ENCODE measurements around the gene FAM131B.
A peak's percentile ranks its signal among the peaks of the same experiment; 100 is the strongest.

Gene FAM131B

DNA sequence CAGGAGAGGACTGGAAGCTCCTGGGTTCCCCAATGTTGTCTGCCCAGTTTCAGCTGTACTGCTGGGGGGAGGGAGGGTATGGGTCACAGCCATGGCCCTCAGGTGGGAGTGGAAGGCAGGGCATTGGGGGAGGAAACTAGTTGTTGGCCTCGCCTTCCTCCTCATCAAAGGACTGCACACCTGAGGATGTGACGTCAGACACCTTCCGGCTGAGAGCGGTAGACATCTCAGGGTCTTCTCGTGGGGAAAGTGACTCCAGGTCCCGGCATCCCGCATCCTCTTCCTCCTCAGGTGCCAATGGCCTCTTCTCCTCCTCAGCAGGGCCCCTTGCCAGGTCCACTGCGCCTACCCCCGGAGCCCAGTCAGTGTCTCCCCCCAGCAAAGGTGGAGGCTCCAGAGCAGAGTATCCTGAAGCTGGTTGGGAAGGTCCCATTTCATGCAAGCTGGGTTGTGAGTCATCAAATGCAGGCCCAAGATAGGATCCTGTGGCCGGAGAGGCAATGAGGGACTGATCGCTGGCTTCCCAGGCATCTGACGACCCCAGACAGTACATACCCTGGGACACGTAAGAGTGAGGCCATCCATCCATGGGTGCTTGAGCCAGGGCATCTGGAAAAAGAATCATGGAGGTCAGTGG, 6.0 kb downstream of the FAM131B start:
- no peak for DNase-seq (ENCODE audit: low read depth)

DNA sequence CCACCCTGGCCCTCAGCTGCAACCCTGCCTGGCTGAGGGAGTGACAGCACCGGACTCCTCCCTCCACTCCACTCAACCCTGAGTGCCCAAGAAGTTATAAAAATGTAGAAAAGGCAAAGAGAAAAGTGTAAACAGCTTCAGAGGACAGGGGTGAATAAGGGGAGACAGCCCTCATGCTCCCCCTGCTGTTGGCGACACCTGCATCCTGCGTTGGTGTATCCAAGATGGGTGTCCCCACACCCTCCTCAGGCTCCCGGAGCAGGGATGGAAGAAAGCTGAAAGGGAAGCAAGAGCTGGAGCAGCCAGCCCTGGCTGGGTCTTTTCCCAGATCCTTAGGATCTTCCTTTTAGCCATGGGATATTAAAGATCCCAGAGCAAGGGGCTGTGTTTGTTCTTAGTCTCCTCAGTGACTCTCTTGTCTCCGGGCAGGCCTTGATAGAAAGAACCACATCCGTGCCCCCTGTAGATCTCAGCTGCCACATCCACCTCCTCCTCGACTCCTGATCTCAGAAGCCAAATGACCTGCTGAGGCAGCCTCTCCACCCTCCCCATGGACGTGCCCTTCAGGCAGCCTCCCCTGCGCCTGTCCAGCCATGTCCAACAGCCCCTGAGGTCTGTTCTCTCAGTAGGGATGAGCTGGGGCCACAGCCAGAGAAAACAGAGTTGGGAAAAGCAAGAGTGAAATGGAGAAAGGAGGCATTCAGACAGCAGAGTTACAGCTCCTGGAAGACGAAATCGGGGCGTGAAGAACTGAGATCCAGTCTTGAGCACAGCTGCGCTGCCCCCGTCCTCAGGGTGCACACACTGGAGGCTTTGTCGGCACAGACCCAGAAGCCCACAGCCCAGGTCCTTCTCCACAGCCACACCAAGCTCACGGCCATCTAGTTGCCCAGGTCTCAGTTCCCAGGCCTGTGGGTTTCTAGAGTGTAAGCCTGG, 6.8 kb downstream of the FAM131B start:
- no peak for DNase-seq (ENCODE audit: low read depth)

DNA sequence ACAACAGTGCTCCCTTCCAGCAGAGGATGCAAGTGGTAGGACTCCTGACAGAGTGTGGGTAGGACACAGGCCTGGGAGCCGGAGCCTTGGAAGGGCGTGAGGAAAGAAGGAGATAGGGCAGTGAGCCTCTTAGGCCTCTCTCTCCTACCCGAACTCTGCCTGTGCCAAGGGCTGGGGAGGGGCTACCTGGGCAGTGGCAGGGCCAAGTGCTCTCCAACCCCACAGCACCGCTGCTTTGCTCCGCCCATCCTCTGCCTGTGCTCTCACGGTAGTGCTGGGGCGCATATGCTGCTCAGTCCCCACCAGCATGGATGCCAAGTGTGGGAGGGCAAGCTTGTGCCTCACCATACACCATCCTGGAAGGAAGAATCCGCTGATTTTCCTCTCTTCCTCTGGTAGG, 7.5 kb downstream of the FAM131B start:
- no peak for DNase-seq (ENCODE audit: low read depth)

DNA sequence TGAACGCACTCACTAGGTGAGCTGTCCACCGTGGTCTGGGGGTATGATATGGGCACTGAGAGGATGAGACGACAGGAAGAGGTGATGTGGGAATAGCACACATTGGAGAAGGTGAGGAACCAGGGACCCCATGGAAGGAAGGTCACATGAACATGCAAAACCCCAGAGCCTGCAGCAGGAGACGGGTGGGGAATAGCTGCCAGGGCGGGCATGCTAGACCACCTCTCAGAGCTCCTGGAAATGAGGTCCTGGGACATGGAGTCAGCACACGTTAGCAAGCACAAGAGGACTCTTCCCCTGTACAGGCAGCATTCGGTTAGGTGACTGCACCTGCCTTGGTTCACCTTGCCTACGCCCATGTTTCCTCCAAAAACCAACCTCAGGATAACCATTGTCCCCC, 8.1 kb downstream of the FAM131B start:
- DNase-seq (ENCODE audit: low read depth): no peak

DNA sequence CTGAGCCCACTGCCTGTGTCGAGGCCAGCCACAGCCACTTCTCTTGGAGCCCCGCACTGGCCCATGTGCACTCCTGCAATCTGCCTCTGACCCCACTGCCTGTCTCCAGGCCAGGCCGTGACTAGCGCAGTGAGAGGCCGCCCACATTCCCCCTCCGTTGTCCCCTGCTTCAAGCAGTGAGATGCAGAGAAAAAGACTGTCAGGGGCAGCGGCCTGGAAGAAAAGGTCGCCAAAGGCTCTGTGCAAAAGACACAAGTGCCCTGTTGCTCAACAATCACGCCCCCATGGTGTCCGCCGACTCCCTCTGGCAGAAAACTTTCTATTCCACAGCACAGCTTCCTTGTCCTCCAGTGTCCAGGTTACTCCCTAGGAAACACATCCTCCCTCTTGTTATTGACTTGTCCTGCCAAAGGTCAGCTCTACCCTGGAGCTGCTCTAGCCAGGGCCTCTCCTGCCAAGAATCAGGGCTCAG, 9.9 kb downstream of the FAM131B start:
- DNase-seq (ENCODE audit: low read depth): no peak

DNA sequence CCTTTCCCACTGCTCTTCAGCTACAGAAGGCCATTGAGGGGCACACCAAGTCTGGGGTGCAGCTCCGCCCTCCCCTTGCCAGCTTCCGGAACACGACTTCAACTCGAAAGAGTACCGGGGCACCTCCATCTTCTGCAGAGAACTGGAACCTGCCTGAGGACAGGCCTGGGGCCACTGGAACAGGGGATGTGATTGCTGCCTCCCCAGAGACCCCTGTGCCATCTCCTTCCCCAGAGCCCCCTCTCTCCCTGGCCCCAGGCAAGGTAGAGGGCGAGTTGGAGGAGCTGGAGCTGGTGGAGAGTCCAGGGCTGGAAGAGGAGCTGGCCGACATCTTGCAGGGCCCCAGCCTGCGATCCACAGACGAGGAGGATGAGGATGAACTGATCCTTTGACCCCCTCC, 10.9 kb downstream of the FAM131B start:
- DNase-seq (ENCODE audit: low read depth): no peak

DNA sequence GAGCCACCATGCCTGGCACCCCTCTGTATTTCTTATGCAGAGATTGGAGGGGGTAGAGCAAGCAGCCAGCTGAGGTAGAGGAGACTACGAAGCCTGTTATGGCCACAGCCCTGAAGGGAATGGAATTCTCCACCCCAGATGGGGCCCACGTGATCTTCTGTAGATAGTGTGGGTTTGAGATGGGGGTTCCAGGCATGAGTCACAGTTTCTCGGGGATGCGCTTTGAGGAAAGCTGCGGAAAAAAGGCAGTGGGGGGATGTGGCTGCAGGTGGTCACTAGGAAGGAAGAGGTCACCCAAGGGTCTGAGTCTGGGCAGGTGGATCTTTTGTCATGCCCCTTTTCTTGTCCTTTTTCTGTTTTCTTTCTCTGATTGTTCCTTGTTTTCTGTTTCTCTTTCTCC, 11.5 kb downstream of the FAM131B start:
- no peak for DNase-seq (ENCODE audit: low read depth)

DNA sequence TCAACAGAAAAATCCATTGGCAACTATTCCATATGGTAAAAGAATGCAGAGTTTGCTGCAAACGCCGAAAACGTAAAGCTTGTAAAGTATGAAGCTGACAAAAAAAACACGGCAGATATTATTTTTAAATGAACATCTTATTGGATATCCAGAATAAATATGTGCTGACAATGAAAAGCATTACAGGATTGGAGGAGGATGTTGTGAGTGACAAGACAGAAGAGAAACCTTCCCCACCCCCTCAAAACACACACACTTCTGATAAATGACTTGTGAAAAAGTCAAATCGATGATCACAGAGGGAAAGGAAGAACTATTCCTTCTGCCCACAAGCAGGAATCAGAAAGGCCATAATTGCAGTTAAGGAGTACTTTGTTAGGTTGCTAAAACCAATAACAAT, 14.6 kb downstream of the FAM131B start:
- DNase-seq (ENCODE audit: low read depth): no peak

DNA sequence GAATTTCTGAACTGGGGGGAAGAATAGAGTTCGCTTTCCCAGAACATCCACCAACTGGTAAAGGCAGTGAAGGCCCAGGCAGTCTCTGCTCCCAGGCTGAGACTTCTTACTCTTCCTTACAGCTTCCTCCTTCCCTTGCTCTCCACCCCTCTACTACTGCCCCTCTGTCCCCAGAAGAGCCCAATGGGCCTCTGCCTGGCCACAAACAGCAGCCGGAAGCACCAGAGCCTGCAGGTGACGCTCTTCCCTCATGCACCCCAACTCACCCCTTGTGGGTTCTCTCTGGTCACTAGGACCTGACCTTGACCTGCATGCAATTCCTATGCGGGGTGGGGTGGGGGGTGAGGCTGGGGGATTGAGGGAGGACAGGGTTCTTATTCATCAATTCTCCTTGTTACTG, 16.5 kb downstream of the FAM131B start:
- no peak for DNase-seq (ENCODE audit: low read depth)

DNA sequence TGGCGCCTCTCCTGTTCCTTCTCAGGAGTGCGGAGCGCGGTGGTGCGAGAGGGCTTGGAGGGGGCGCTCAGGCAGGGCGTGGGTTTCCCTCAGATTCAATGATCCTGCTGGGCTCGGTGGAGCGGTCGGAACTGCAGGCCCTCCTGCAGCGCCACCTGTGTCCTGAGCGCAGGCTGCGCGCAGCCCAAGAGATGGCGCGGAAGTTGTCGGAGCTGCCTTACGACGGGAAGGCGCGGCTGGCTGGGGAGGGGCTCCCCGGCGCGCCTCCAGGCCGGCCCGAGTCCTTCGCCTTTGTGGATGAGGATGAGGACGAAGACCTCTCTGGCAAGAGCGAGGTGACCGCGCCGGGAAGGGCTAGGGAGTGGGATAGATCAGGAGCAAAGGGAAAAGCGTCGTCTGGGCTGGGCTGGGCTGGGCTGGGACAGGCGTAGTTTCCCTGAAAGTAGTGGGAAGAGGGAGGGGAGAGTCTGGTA, 17.0 kb downstream of the FAM131B start:
- peak; percentile 70 for DNase-seq (ENCODE audit: low read depth)

DNA sequence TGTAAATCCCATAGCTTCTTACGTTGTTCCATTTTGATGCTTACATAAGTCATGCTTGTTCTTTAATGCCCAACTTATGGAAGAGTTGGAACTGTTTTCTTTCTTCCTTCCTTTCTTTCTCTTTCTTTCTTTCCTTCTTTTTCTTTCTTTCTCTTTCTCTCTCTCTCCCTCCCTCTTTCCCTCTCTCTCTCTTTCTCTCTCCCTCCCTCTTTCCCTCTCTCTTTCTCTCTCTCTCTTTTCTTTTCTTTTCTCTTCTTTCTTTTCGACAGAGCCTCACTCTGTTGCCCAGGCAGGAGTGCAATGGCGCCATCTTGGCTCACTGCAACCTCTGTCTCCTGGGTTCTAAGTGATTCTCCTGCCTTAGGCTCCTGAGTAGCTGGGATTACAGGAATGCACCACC, 18.9 kb downstream of the FAM131B start:
- DNase-seq (ENCODE audit: low read depth): no peak

DNA sequence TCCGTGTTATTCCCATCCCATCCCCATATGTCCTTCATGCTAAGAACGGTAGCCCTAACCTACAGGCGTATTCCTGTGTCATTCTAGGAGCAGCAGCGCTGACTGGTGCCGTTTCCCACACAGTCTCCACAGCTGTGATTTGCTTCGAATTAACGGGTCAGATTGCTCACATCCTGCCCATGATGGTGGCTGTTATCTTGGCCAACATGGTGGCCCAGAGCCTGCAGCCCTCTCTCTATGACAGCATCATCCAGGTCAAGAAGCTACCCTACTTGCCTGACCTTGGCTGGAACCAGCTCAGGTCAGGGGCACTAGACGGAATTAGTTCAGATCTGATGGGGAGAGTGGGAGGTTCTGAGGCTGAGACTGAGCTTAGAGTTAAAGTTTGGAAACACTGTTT, 20.7 kb downstream of the FAM131B start:
- DNase-seq (ENCODE audit: low read depth): no peak

DNA sequence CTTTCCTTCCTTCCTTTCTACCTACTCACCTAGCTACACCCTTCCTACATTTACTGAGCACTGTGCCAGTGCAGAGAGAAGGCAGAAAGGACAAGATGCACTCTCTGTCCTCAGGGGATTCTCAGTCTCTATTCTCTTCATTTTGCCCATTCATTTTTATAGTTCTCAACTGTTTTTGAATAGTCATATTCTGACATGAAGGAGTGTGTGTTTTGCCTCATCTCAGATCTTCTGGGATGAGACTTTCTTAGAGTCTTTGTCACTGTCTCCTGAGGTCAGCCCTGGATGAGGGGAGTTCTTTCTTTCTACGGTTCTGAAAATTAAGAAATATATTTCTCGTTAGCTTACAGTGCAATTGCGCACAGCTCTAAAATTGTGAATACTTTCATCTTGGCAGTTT, 25.3 kb downstream of the FAM131B start:
- no peak for DNase-seq (ENCODE audit: low read depth)

DNA sequence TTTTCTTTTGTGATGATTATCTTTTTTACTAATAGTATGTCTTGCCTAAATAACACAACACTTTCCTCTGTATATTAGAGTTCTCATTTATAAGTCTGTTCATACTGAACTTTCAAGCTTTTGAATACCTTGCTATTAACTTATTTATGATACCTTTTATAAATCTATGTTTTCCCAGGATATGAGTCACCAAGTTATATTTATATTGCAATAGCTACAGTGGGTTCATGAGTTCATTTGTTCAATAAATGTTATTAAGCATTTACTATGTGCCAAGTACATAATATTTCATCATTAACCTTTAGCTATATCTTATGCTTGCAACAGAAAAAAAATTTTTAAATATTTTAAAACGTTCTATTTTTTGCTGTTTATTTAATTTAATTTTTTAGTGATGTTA, 28.3 kb downstream of the FAM131B start:
- DNase-seq (ENCODE audit: low read depth): no peak

DNA sequence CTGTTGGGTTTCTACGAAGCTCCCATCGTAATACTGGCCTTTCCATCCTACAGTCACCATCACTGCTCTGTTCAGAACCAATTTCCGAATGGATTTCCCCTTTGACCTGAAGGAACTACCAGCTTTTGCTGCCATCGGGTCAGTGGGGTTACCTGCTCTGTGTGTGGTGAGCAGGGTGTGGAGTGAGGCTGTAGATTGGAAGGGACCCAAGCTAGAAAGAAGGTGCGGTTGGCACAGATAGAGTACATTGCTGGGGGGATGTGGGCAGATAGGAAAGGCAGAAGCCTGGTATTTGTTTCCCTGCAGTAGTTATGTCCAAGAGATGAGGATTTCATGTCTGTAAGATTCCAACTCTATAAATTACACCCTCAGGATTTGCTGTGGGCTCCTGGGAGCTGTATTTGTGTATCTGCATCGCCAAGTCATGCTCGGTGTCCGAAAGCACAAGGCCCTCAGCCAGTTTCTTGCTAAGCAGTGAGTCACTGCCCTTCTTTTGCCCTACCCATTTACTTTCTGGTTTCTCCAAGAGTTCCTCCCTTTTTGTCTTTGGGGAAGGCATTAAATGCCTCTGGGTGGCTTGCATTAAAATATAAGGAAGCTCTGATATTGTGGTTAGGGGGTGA, 31.2 kb downstream of the FAM131B start:
- no peak for DNase-seq (ENCODE audit: low read depth)

DNA sequence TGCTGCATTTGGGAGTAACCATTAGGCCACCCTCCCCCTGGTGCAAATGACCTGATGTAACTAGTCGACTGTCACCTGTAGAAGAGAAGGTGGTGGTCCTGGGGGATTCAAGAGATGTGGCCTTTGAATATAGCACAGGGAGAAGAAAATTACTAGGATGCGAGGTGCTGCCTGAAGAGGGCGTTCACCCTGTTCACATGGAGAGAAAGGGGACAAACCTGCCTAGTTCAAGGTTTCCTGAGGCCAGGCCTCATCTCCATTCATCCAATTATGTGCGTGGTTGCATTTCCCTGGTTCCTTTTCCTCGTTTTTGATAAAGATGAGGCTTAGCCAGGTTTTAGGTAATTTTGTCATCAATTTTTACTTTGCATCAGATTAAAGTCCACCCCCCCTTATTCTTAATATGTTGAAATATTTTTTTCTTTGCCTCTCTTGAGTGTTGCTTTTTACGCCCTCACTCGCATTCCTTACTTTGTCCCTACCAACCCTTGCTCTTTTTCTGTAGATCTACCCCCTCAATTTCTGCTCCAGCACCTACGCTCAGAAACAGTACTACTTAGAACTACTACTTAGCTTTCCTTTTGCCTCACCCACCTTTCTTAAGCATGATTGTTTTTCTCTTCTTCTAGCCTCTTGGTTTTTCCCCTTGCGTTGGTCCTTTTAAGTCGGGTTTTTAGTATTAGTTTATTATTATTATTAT, 32.9 kb downstream of the FAM131B start:
- DNase-seq (ENCODE audit: low read depth): no peak

DNA sequence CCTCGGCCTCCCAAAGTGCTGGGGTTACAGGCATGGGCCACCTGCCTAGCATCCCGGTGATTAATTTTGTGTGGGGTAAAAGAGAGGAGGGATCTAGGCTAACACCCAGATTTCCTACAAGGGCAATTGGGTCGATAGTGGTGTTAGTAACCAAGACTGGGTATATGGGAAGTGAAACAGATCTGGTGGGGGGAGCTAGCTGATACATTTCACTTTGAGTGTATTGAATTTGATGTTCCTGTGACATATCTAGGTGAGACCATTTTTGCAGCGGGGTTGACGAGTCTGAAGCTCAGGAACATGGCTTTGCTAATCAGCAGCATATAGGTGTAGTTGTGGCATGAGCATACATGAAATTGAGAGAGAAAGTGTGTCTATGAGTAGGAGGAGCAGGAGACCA, 34.6 kb downstream of the FAM131B start:
- DNase-seq (ENCODE audit: low read depth): no peak

DNA sequence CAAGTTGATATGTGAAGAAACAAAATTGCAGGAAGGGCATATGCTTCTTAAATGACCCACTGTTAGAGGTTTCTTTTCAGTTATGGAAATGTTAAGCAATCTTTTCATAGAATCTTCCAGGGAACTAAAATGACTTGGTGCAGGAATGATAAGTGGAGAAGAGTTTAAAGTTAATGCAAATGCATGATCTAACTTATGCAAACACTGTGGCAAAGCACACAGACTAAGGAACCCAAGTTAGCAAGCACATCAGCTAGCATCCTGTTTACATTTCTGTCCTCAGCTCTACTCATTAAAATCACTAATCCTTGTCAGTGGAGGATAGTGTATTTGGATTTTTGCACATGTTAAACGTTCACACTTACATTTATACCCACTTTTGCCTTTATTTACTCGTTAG, 37.3 kb downstream of the FAM131B start:
- DNase-seq (ENCODE audit: low read depth): no peak

DNA sequence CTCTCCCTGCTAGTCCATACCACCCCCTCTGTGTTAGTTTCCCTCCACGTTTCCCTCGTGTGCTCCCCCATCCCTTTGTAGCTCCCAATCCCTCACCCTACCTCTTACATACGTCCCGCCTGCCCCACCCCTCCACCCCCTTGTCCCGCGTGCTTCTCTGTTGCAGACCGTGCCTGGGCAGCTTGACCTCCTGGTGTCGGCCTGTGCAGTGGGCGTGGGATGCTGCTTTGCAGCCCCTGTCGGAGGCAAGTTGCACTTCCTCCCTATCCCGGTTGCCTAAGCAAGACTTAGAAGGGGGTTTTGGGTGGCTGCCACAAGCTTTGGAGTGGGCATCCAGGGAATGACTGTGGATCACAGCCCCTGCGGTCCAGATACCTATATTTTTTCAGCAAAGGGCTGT, 38.9 kb downstream of the FAM131B start:
- no peak for DNase-seq (ENCODE audit: low read depth)

DNA sequence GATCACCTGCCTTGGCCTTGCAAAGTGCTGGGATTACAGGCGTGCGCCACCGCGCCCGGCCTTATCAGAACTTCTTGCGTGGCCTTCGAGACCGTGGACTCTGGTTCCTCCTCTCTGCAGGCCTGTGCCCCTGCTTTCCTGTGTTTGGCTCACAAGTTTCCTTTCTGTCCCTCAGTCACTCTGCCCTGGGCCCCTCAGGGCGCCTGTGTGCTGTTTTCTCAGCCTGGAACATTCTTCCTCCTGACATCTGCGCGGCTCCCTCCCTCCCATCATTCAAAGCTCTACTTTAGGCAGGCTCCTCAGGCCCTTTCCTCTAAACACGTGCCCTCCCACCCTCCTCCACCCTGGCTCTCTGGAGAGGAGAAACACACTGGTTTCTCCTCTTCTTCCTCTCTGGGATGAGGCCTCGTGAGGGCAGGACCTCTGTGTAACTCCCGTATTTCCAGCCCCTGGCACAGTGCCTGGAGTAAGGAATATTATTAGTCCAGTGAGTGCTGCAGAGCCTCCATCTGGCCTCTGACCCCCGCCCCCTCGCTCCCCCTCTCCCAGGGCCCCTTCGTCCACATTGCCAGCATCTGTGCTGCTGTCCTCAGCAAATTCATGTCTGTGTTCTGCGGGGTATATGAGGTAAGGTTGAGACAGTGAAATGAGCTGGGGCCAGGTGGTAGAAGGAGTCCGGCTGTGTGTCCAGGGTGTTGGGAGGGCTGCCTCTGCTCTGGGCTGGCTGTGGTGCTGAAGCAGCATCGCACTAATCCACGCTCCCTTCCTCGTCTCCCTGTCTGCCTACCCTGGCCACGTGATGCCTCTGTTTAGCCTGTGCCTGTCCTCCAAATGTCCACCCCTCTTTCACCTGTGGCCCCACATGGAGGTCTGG, 39.5 kb downstream of the FAM131B start:
- DNase-seq (ENCODE audit: low read depth): no peak

DNA sequence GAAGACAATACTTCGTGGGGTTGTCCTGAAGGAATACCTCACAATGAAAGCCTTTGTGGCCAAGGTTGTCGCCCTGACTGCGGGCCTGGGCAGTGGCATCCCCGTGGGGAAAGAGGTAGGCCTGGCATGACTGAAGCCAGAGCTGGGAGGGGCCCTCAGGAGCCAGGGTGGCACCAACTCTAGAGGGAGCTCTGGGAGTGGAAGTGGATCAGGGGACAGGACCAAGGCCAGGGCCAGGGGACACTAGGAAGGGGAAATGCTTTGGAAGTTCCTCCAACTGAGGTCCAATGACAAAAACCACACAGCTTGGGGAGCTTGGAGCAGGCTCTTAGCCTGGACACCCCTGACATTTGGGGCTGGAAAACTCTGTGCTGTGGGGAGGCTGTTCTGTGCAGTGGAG, 40.8 kb downstream of the FAM131B start:
- DNase-seq (ENCODE audit: low read depth): no peak
